Measurements from ENCODE around the gene MRGPRD.

DNA sequence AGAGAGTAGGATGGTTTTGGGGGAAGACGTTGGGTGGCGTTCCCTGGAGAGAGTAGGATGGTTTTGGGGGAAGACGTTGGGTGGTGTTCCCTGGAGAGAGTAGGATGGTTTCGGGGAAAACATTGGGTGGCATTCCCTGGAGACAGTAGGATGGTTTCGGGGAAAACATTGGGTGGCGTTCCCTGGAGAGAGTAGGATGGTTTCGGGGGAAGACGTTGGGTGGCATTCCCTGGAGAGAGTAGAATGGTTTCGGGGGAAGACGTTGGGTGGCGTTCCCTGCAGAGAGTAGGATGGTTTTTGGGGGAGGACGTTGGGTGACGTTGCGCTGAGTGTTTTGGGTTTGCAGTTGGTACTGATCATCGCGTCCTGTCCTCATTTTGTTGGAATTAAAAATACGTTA, 48.9 kb downstream of the MRGPRD start:
- TF ChIP-seq CTCF (conservative IDR thresholded peaks at IDR 0.05 in 1 of 2, IDR thresholded peaks at IDR 0.05 in 1 of 2; ENCODE audit: low read depth in 1 of 2, low read length in 2 of 2) (no peak), EZH2 (IDR thresholded peaks at IDR 0.05; ENCODE audit: low read length, missing control alignments) (no peak)

All from fibroblast of lung (primary cell).